H1 (cell line): ENCODE results near the gene LAMTOR5. TPM values are rescaled to one million over a fixed set of nuclear protein-coding genes. Genes with fewer than 3 reads are reported as not detected.

Source experiments
- CBX5 ChIP-seq: fragments of 300-800, 300-1000 bp; sonication (generic); IDR thresholded peaks from 2 replicates; pipeline ENCODE4 v1.7.1; 2016; ENCODE audit warnings: antibody characterized with exemption, low read length, low read depth
- CBX8 ChIP-seq: fragments of 300-800, 300-1000 bp; sonication (generic); IDR thresholded peaks from 2 replicates; pipeline ENCODE4 v1.7.1; 2016; ENCODE audit warnings: low read depth, low read length, borderline replicate concordance
- TEAD4 ChIP-seq: IDR thresholded peaks from 2 replicates; pipeline ENCODE4 v1.6.1; 2012; ENCODE audit warnings: low read depth, low read length, inconsistent platforms, mixed read lengths
- polyA plus RNA-seq, 7 experiments: library from polyadenylated mRNA; depleted of rRNA in 3 of 7; stranded (reverse) in 5 of 7; unstranded in 2 of 7; fragments of >200 nt in 5 of 7; fragments of 200-250 nt in 2 of 7; gene quantifications; 1 replicate in 5 of 7; 2 replicates in 1 of 7; 4 replicates in 1 of 7; pipeline versions ENCODE4 v1.2.1 to v1.2.3, GENCODE V29; 2011 to 2013; ENCODE audit warnings: missing spikeins in 2 of 7, mixed read lengths in 2 of 7
- total RNA-seq: library from RNA; stranded (reverse); fragmentation: NEBNext Ultra II Directional; extraction: Animal tissue kit (Norgen Biotek cat#: 25700); gene quantifications from 2 replicates; pipeline ENCODE4 v1.2.1, GENCODE V29; 2021
- TF ChIP-seq, protein P1 (sequence below): IDR thresholded peaks from 2 replicates; pipeline ENCODE4 v1.6.1; 2012; ENCODE audit warnings: inconsistent platforms

Gene LAMTOR5
- total and polyA plus RNA-seq, 2 of the 8 experiments (the other 6 are each of a cell fraction or from before 2014, with no cell fraction given), result 84.4 to 297 TPM

DNA sequence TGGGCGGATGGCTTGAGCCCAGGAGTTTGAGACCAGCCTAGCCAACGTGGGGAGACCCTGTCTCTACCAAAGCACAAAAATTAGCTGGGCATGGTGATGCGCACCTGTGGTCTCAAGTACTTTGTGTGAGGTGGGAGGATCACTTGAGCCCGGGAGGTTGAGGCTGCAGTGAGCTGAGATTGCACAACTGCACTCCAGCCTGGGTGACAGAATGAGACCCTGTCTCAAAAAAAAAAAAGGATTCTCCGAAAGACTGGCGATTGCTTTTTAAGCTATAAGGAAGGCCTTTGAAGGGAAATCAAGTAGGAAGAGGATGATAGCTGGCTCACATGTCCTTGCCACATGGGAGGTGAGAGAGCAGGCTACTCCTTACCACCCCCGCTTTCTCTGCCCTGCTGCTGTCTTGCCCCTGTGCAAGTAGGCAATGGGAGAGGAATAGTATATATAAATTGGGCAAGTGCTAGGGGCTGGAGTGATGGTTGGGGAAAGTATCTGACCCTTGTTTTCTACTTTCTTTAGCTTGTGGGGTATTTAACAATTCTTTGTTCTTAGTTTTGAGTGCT lies 3.8 kb upstream of the LAMTOR5 start (continued):
- no peak for TF ChIP-seq CBX8
- no peak for TF ChIP-seq TEAD4
- TF ChIP-seq CBX5, result no peak
- TF ChIP-seq, protein P1, sequence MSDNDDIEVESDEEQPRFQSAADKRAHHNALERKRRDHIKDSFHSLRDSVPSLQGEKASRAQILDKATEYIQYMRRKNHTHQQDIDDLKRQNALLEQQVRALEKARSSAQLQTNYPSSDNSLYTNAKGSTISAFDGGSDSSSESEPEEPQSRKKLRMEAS, result no peak
